GM11168 (cell line): Measurements from ENCODE around the gene SLC6A19.
"Not testable (repeated sequence)": the region's sequence is repeated elsewhere in the genome, so short reads cannot be mapped to it uniquely, and the experiment has no call there.

ENCODE experiments used
- in situ Hi-C: fragments of 300-500 bp; cut with MboI; formaldehyde crosslinking; loops from one replicate; pipeline ENCODE4 v1.12.0; 2022; ENCODE audit warnings: low sequenced_read_pairs; ENCODE audit not compliant: unreplicated experiment

Gene SLC6A19

DNA sequence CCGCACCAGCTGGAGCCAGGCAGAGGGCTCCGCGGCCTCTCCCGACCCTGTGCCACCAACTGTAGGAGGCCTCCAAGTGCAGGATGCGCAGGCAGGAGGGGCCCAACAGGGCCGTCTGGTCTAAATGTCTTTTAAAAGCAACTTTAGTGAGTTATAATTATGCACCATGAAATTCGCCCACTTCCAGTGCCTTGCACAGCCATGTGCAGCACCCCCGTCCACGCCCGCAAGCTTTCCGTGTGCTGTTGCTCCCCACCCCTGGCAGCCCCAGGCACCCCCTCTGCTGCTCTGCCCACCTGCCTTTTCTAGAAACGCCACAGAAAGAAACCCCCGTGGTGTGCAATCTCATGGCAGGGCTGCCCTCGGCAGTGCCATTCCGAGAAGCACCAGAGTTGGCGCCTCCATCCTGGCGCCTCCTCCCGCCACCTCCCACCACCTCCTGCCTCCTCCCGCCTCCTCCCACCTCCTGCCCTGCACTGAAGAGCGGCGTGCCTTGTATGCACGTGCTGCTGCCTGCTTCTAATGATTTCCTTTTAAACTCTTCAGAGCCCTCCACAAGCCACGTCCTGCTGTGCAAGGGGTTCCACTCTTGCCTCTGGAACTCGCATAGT is 16.3 kb downstream of the SLC6A19 start:
- in situ Hi-C loops, result no loop called here

DNA sequence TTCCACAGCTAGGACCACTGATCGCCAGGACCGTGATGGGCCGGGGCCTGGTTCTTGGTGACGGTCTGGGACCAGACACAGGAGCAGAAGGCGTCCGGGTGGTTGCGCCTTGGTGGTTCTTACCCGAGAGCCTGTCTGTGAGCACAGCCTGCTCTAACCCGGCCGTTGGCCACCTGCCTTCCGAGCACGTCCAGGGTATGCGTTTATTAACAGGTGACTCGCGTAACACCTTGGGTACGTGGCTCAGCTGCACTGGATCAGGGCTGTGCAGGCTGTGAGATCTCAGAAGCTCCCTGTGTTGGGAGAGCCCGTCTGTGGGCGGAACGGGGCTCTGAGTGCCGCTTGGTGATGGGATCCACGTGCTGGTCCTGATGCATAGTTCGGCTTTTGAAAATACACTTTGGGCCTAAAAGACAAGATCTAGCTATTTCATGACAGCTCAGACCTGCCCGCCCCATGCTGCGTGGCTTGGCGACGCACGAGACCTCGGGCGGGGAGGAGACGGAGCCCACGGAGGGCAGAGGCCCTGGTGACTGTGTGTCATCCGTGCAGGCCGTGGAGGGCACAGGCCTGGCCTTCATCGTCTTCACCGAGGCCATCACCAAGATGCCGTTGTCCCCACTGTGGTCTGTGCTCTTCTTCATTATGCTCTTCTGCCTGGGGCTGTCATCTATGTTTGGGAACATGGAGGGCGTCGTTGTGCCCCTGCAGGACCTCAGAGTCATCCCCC is 17.1 kb downstream of the SLC6A19 start:
- in situ Hi-C loops, result no loop called here

DNA sequence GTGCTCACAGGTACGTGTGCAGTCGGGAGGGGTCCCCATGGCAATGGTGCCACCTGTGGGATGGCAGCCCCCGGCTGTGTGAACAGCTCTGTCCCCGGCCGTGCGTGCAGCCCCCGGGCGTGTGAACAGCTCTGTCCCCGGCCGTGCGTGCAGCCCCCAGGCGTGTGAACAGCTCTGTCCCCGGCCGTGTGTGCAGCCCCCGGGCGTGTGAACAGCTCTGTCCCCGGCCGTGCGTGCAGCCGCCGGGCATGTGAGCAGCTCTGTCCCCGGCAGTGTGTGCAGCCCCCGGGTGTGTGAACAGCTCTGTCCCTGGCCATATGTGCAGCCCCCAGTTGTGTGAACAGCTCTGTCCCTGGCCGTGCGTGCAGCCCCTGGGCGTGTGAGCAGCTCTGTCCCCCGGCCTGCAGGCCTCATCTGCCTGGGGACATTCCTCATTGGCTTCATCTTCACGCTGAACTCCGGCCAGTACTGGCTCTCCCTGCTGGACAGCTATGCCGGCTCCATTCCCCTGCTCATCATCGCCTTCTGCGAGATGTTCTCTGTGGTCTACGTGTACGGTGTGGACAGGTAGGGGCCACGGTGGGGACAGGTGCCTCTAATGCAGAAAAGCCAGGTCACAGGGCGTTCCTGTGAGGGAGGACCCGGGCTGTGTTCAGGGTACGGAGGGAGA is 17.8 kb downstream of the SLC6A19 start:
- in situ Hi-C loops, result no loop called here

DNA sequence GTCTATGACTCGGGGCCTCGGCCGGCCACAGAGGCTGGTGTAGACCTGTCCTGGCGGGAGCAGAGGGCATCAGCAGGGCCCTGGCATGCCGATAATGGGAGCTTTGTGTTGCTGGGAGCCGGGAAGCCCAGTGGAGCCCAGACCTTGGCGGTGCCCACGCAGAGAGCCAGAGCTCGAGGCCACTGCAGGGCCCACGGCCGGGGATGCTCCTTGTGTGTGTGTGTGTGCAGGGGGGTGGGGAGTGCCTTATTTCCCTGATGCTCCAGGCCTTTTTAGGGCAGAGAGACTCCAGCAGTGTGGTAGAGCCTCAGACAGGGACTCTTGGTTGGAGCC is 18.3 kb downstream of the SLC6A19 start:
- in situ Hi-C loops, result no loop called here

DNA sequence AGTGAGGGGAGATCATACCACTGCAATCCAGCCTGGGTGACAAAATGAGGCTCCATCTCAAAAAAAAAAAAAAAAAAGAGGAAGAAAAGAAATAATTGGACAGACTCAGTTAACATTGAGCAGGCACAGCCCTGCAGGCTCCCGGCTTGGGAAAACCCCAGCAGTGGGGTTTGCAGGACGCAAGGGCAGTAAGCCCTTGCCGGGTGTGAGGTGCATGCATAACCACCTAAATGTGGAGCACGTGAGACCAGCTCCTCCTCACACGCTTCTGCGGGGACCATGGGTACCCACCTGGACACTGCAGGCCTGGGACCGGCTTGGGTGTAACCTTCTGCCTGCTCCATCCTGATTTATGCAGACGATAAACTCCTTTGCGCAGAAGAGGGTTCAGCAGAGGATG is 19.0 kb downstream of the SLC6A19 start:
- in situ Hi-C loops, result no loop called here

DNA sequence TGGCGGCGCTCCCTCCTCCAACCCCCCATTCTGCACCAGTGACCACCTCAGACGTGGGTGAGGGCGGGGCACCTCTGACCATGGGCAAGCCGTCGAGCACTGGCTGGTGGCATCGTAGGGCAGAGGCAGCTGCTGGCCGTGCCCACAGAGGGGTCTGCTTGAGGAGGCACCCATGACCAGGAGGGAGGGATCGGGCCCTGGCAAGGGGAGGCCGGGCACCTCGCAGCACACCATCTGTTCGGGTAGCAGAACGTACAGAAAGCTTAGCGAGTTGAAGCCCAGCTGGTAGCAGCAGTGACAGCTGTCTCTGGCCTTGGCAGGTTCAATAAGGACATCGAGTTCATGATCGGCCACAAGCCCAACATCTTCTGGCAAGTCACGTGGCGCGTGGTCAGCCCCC is 19.4 kb downstream of the SLC6A19 start:
- in situ Hi-C loops, result no loop called here

DNA sequence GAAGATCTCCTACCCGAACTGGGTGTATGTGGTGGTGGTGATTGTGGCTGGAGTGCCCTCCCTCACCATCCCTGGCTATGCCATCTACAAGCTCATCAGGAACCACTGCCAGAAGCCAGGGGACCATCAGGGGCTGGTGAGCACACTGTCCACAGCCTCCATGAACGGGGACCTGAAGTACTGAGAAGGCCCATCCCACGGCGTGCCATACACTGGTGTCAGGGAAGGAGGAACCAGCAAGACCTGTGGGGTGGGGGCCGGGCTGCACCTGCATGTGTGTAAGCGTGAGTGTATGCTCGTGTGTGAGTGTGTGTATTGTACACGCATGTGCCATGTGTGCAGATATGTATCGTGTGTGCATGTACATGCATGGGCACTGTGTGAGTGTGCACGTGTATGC is 20.3 kb downstream of the SLC6A19 start:
- in situ Hi-C loops, result no loop called here

DNA sequence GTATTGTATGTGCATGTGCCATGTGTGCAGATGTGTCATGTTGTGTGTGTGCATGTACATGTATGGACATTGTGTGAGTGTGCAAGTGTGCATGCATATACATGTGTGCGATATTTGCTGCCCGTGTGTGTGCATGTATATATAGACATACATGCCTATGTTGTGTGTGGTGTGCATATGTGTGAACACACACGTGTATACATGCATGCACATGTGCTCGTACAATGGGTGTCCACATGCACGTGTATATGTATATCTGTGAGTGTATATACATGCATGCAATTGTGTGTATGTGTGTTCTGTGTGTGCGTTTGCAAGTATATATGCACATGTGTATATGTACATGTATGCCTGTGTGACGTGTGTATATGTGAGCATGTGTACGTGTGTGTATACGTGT is 20.8 kb downstream of the SLC6A19 start:
- in situ Hi-C loops, result no loop called here

DNA sequence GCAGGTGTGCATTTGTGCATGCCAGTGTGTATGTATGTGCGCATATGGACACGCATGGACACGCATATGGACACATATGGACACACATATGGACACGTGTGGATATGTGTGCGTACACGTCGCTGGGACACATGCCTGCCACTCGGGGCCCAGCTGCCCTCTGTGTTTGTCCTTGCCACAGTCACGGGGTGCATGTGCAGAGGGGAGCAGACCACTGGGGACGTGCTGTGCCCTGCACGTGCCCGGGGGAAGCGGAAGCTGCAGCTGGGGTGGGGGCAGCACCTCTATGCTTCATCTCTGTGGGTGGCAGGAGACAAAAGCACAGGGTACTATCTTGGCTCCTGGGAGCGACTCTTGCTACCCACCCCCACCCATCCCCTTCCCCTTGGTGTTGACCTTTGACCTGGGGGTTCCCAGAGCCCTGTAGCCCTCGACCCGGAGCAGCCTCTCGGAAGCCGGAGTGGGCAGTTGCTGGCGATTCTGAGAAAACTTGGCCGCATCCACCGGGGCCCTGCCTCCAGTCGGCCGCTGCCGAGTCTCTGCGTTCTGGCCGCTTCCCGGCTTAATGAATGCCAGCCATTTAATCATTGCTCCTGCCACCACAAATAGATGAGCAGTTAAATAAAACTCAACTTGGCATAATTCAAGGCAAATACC is 21.4 kb downstream of the SLC6A19 start:
- in situ Hi-C loops, result no loop called here

DNA sequence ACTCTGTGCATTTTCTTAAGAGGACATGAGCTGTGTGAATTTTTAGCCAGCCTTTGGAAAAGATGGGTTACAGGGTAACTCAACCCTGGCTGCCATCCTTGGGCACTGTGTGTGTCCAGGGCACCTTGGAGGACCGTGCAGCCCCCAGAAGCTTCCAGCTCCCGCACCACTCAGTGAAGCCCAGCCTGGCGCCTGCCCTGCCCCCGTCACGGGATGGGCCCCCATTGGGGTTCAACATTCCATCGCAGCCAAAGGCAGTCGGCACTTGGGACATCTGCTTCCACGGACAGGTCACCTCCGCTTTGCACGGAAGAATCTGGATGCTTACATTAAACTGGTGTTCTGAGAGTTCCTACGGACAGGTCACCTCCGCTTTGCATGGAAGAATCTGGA is 21.9 kb downstream of the SLC6A19 start:
- in situ Hi-C loops, result no loop called here

DNA sequence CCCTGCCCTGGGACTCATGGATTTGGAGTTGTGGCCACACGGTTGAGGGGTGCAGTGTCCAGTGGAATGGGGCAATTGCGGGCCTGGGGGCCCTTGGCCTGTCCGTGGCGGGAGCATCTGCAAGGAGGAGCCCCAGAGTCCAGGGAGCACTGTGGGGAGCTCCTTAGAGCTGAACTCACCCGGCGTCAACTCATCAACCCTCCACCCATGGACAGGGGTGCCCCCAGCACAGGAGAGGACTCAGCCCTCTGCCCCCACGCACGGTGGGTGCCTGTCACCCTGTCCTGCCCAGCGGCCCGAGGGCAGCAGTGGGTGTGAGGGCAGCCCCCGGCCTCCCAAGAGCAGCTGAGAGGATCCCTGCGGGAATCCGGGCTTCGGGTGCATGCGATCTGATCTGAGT is 23.2 kb downstream of the SLC6A19 start:
- in situ Hi-C loops, result no loop called here

DNA sequence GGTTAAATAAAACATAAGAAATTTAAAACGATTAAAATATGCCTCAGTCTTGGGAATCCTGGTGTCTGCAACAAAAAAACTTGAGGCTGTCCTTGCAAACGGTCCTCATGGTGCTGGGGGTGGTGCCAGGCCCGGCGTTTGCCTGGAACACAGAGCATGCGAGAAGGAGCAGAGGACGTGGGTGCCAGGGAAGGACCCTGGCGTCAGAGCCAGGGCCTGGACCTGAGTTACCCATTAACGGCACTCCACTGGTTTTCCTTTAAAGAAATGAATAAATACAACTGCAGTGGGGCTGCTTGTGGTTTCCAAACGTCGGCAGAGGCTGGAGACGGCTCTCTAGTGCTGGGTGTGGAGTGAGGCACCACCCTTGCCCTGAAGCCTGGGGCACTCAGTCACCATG is 23.7 kb downstream of the SLC6A19 start, which contains the start of gene SLC6A18:
SLC6A18 (plus strand) TSS at position 301 of the 400 bp plus-strand sequence; CDS start at position 398, 97 bp downstream.
- in situ Hi-C loops, result no loop called here

DNA sequence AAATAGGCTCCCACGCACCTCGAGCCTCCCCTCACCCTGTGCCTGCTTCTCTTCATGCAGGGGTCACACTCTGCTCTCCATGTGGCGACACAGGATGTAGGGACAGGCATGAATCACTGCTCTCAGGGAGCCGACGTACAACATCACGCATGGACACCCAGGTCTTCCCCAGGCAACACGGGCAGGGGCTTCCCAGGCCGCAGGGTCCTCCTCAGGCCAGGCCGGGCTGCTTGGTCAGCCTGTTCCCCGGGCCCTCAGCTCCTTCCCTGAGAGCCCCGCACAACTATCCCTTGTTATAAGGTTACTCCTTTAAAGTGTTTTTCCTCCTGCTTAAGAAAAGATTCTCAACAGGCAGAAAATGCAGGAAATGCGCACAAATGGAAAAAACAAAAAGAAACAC is 24.8 kb downstream of the SLC6A19 start:
- in situ Hi-C loops, result no loop called here

DNA sequence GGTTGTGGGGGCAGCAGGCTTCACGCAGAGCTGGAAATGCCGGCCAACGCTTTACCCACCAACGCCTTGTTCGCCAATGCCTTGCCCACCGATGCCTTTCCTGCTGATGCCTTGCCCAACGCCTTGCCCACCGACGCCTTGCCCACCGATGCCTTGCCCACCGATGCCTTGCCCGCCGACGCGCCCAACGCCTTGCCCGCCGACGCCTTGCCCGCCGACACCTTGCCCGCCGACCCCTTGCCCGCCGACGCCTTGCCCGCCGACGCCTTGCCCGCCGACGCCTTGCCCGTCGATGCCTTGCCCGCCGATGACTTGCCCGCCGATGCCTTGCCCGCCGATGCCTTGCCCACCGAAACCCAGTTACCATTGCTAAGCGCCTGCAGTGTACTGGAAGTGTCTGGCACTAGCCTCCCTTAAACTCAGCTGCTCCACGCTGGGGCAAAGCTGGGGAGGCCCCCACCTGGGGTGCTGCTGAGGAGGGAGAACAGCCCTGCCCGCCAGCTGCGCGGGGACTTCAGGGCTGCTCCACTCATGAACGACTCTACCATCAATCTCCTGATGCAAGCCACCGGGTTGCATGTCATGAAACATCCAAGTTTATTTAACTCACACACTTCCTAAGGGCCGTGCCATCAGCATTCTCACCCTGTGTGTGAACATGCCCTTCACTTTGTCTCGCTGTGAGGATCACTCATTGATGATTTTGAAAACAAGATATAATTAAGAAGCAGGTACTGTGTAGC is 25.6 kb downstream of the SLC6A19 start:
- in situ Hi-C loops, result no loop called here

DNA sequence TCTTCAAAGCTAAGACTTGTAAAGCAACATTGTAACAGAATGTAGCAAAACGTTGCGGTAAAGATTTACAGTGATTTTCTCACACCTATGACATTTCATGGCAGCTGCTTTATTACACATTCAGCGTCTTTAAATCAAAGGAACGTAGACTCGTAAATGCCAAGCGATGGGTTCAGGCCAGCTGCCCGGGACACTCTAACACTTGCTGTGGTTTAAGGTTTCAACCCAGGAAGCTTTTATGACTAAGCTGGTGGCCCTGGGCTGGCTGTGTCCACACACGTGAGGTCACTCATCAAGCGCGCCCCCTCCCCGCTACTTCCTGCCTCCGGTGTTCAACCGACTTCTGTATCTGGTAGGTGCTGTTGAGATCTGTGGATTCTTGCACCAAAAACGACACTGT is 26.3 kb downstream of the SLC6A19 start:
- in situ Hi-C loops, result no loop called here

DNA sequence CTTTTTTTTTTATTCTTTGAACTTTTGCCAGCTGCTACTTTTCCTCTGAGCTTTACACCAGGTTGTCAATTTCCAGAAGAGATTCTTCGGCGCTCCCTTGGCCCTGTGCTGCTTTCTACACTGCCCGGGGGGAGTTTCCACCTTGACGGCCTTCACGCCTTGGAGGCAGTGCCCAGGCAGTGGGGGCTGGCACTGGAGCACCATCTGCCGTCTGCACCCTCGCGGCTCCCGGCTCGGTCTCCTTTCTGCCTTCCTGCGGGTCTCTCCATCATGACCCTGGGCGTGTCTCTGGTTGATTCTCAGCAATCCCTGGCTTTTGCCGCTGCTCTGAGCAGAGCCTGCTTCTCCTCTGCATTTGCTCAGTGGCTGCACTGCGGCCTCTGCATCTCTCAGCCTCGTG is 26.7 kb downstream of the SLC6A19 start:
- in situ Hi-C loops, result no loop called here

DNA sequence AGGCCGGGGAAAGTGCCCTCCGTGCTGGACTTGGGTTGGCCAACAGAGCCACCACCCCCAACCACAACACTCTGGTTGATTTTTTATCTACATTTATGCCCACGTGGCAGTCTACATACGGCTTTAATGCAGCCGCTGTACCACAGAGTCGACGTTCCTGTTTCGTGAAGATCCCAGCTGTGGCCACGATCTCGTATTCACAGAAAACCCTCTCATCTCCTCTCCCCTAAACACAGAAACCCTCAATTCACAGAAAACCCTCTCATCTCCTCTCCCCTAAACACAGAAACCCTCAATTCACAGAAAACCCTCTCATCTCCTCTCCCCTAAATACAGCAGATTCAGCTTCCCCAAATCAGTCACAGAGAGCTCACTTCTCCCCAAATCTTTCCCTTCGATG is 27.6 kb downstream of the SLC6A19 start:
- in situ Hi-C loops, result not testable (repeated sequence)

DNA sequence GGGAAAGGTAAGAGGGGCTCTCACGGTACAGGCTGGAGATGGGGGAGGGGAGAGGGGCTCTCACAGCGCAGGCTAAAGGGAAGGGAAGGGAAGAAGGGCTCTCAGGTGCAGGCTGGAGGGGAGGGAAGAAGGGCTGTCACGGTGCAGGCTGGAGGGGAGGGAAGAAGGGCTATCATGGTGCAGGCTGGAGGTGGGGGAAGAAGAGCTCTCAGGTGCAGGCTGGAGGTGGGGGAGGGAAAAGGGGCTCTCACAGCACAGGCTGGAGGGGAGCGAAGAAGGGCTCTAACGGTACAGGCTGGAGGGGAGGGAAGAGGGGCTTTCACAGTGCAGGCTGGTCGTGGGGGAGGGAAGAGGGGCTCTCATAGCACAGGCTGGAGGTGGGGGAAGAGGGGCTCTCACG is 28.4 kb downstream of the SLC6A19 start:
- in situ Hi-C loops, result no loop called here

DNA sequence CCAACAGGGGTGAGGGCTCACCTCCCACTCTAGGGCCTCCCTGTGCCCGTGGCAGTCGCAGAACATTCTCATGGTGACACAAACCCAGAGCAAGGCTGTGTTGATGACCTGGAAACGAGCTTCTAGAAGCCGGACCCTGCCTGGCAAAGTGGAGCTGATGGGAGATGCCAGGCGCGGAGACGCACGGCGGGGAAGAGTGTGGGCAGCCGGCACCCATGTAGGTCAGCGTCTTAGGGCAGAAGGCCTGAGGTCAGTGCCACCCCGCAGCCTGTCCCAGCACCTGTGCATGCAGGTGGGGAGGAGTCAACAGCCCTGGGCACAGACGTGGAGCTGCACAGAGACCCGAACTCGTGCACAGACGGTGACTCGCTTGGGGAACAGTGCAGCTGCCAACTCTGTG is 29.2 kb downstream of the SLC6A19 start:
- in situ Hi-C loops, result no loop called here

DNA sequence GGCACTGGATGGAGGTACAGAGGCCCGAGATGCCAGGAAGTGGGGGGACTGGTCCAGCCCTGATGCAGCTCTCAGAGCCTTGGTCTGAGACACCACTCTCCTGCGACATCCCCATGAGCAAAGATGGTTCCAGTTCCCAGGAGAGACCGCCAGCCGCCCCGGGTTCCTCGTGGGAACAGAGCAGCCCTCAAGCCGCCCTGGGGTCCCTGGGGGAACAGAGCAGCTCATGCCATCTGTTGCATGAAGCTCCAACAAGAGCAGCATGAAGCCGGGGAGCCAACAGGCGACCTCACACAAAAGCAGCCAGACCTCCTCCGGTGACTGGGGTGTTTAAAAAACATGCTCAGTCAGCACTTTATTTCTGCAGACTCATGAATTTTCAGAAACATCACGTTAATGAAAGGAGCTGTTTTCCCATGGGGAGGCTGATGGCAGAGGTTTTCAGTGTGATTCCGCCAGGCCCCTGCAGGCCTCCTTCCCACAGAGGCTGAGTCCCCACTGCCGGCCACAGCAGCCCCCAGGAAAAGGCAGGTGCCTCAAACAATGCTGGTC is 30.0 kb downstream of the SLC6A19 start:
- in situ Hi-C loops, result no loop called here
